HCT116 (cell line): ENCODE results near the gene LRRC53. TPM values are rescaled to one million over a fixed set of nuclear protein-coding genes. Genes with fewer than 3 reads are reported as not detected.

Experiments used
- ATAC-seq: fragments of 200-7000 bp; cut with Tn5 transposase; 2 replicates; pipeline ENCODE4 v1.9.1; 2020; ENCODE audit warnings: mild to moderate bottlenecking, moderate library complexity
- BruUV-seq: library from RNA; stranded (reverse); fragments of 400-500 nt; replicated peaks from 2 replicates; lab custom pipeline; 2021; lab: Mats Ljungman, UMichigan
- CTCF ChIA-PET: fragments of 300-600 bp; sonication (Branson Sonifier 250); formaldehyde crosslinking; loops from one replicate; lab custom pipeline; 2021; ENCODE audit warnings: antibody characterized with exemption; lab: Charles Lee
- POLR2A ChIA-PET: fragments of 300-600, 350-600 bp; sonication (Branson Sonifier 250); formaldehyde crosslinking; loops from one replicate; lab custom pipeline; 2021; ENCODE audit warnings: antibody characterized with exemption; lab: Charles Lee
- RAD21 ChIA-PET, 2 experiments: fragments of 300-600 bp; sonication (Branson Sonifier 250); formaldehyde crosslinking; loops; one replicate each; lab custom pipeline; 2023; ENCODE audit warnings: low total read pairs in 2 of 2; ENCODE audit not compliant: uncharacterized antibody in 2 of 2, unreplicated experiment in 2 of 2, low non-redundant PET in 1 of 2; lab: Charles Lee
- DNase-seq: peaks from one replicate; pipeline ENCODE4 v3.0.0-alpha.2; 2010; ENCODE audit warnings: low read depth, low spot score
- H2AFZ ChIP-seq: fragments of 200-600 bp; shearing (Covaris generic), sonication (generic); 2 replicates; pipeline ENCODE4 v1.6.1; 2017; ENCODE audit warnings: low read depth, mixed run types, mixed read lengths, antibody characterized with exemption, low read length; ENCODE audit not compliant: poor library complexity, severe bottlenecking
- H3K27ac ChIP-seq: 2 replicates; pipeline ENCODE4 v1.5.1; 2012; ENCODE audit warnings: low read depth, low read length
- H3K27me3 ChIP-seq: fragments of 200-600 bp; sonication (generic); 2 replicates; pipeline ENCODE4 v1.6.1; 2016; ENCODE audit warnings: mixed run types, low read length, mixed read lengths; ENCODE audit not compliant: insufficient read depth
- H3K36me3 ChIP-seq, 2 experiments: fragments of 200-500 bp in 1 of 2; fragments of 200-600 bp in 1 of 2; sonication (Bioruptor generic) in 1 of 2; sonication (generic) in 1 of 2; 2 replicates each; pipeline versions ENCODE4 v1.5.1 to v1.6.1; 2014 to 2016; ENCODE audit warnings: low read length in 2 of 2, inconsistent platforms in 1 of 2, mixed read lengths in 1 of 2, mixed run types in 1 of 2; ENCODE audit not compliant: insufficient read depth in 2 of 2, control insufficient read depth in 1 of 2
- H3K4me1 ChIP-seq, 2 experiments: fragments of 200-600 bp in 1 of 2; sonication (generic) in 1 of 2; 2 replicates each; pipeline versions ENCODE4 v1.5.1 to v1.6.1; 2012 to 2017; ENCODE audit warnings: low read length in 2 of 2, inconsistent platforms in 1 of 2, mild to moderate bottlenecking in 1 of 2, mixed read lengths in 1 of 2, mixed run types in 1 of 2, moderate library complexity in 1 of 2; ENCODE audit not compliant: insufficient read depth in 2 of 2, control insufficient read depth in 1 of 2
- H3K4me2 ChIP-seq: fragments of 200-600 bp; sonication (generic); 2 replicates; pipeline ENCODE4 v1.6.1; 2017; ENCODE audit warnings: mixed run types, low read length, mixed read lengths
- H3K4me3 ChIP-seq, 2 experiments: fragments of 200-600 bp in 1 of 2; sonication (generic) in 1 of 2; replicated peaks in 1 of 2; 2 replicates each; pipeline ENCODE4 v1.5.1; 2011 to 2016; ENCODE audit warnings: low read length in 2 of 2, control low read depth in 1 of 2, low read depth in 1 of 2, mild to moderate bottlenecking in 1 of 2, mixed read lengths in 1 of 2, mixed run types in 1 of 2
- H3K79me2 ChIP-seq: fragments of 200-600 bp; sonication (generic); 2 replicates; pipeline ENCODE4 v1.6.1; 2017; ENCODE audit warnings: mild to moderate bottlenecking, mixed run types, low read length, moderate library complexity, mixed read lengths; ENCODE audit not compliant: insufficient read depth
- H3K9ac ChIP-seq: fragments of 200-600 bp; sonication (generic); 2 replicates; pipeline ENCODE4 v1.6.1; 2016; ENCODE audit warnings: low read length, mixed read lengths
- H3K9me2 ChIP-seq: fragments of 200-600 bp; sonication (generic), shearing (Covaris generic); 2 replicates; pipeline ENCODE4 v1.6.1; 2017; ENCODE audit warnings: mixed run types, mild to moderate bottlenecking, moderate library complexity; ENCODE audit not compliant: insufficient read depth
- H3K9me3 ChIP-seq, 2 experiments: fragments of 200-500 bp in 1 of 2; fragments of 200-600 bp in 1 of 2; sonication (Bioruptor generic) in 1 of 2; sonication (generic) in 1 of 2; 2 replicates each; pipeline ENCODE4 v1.6.1; 2014 to 2017; ENCODE audit warnings: low read length in 2 of 2, mixed read lengths in 2 of 2, inconsistent platforms in 1 of 2, low read depth in 1 of 2, mild to moderate bottlenecking in 1 of 2, mixed run types in 1 of 2, moderate library complexity in 1 of 2; ENCODE audit not compliant: control insufficient read depth in 1 of 2, insufficient read depth in 1 of 2
- H4K20me1 ChIP-seq: fragments of 200-600 bp; sonication (generic), shearing (Covaris generic); 2 replicates; pipeline ENCODE4 v1.6.1; 2017; ENCODE audit warnings: mixed run types, mild to moderate bottlenecking, moderate library complexity; ENCODE audit not compliant: insufficient read depth
- ATF3 ChIP-seq: IDR thresholded peaks from 2 replicates; pipeline ENCODE4 v1.6.1; 2012
- ELF1 ChIP-seq: IDR thresholded peaks from 2 replicates; pipeline ENCODE4 v1.6.1; 2012; ENCODE audit warnings: low read depth, borderline replicate concordance
- EZH2 ChIP-seq: fragments of 200-600 bp; sonication (generic); IDR thresholded peaks from 2 replicates; pipeline ENCODE4 v1.6.1; 2017; ENCODE audit warnings: antibody characterized with exemption, mixed run types
- POLR2A ChIP-seq: IDR thresholded peaks from 2 replicates; pipeline ENCODE4 v1.7.0; 2011; ENCODE audit warnings: borderline replicate concordance; ENCODE audit not compliant: insufficient read depth, insufficient read length; ENCODE audit errors: extremely low read depth
- POLR2AphosphoS5 ChIP-seq: IDR thresholded peaks from 2 replicates; pipeline ENCODE4 v1.6.1; 2011; ENCODE audit warnings: mild to moderate bottlenecking, low read depth, low read length, moderate library complexity
- RAD21 ChIP-seq: IDR thresholded peaks from 2 replicates; pipeline ENCODE4 v1.6.1; 2012; ENCODE audit warnings: low read depth, mild to moderate bottlenecking
- REST ChIP-seq: IDR thresholded peaks from 2 replicates; pipeline ENCODE4 v1.6.1; 2012; ENCODE audit warnings: low read depth
- SIN3A ChIP-seq: IDR thresholded peaks from 2 replicates; pipeline ENCODE4 v1.6.1; 2012; ENCODE audit warnings: low read depth
- SRF ChIP-seq: IDR thresholded peaks from 2 replicates; pipeline ENCODE4 v1.6.1; 2012; ENCODE audit warnings: low read depth
- intact Hi-C: fragments of 100-400 bp; cut with micrococcal nuclease; formaldehyde crosslinking; loops from 2 replicates; pipeline ENCODE4 v1.10.0; 2022
- total RNA-seq: library from RNA; stranded (reverse); gene quantifications from one replicate; pipeline ENCODE4 v1.2.1, GENCODE V29; 2021; ENCODE audit not compliant: unreplicated experiment

Gene LRRC53
- total RNA-seq, 1 experiment from 2014 or later = not detected

- no peak overlapping the region for H3K4me3 ChIP-seq
- POLR2A ChIA-PET = no interaction called here
- ATAC-seq = no peak
- H3K27ac ChIP-seq = no peak overlapping the region
- peaks cover 15% of the 10 kb centered on the region for H3K27me3 ChIP-seq
- no peaks in the 10 kb centered on the region for H3K4me1 ChIP-seq
- no peaks in the 10 kb centered on the region for H3K36me3 ChIP-seq
- BruUV-seq = no TSS peak
- no peak overlapping the region for H2AFZ ChIP-seq
- intact Hi-C loops = no loop called here
- no peaks in the 10 kb centered on the region for H3K9me2 ChIP-seq
- no peaks in the 10 kb centered on the region for H3K79me2 ChIP-seq
- no peak for DNase-seq
- H3K9me3 ChIP-seq = no peaks in the 10 kb centered on the region
- TF ChIP-seq SIN3A = no peak
- no peak for TF ChIP-seq POLR2AphosphoS5
- no peak for TF ChIP-seq POLR2A
- no peak for TF ChIP-seq ATF3
- CTCF ChIA-PET = no interaction called here
- H3K4me2 ChIP-seq = no peak overlapping the region
- H3K9ac ChIP-seq = no peak overlapping the region
- no peaks in the 10 kb centered on the region for H4K20me1 ChIP-seq
- RAD21 ChIA-PET = no interaction called here
Measured at GRCh38 chr1:74523873-74524480, 11.6 kb upstream of the LRRC53 start.

- DNase-seq = no peak
- POLR2A ChIA-PET = no interaction called here
- H4K20me1 ChIP-seq = no peaks in the 10 kb centered on the region
- TF ChIP-seq REST (no peak), ELF1 (no peak), SRF (no peak), EZH2 (no peak), RAD21 (no peak)
- TF ChIP-seq, all 23 proteins: peak for 0
- Histone ChIP-seq H3K27ac (no peak overlapping the region), H2AFZ (no peak overlapping the region), H3K4me2 (no peak overlapping the region), H3K27me3 (peaks cover 15% of the 10 kb centered on the region), H3K9me3 (no peaks in the 10 kb centered on the region), H3K79me2 (no peaks in the 10 kb centered on the region), H3K4me3 (no peak overlapping the region), H3K9me2 (no peaks in the 10 kb centered on the region), H3K9ac (no peak overlapping the region), H3K36me3 (no peaks in the 10 kb centered on the region), H3K4me1 (no peaks in the 10 kb centered on the region)
- BruUV-seq = no TSS peak
- intact Hi-C loops = no loop called here
- no peak for ATAC-seq
- ChIA-PET CTCF (no interaction called here), RAD21 (no interaction called here)
Measured at GRCh38 chr1:74522148-74522547, 9.7 kb upstream of the LRRC53 start.
